Fibroblast of lung (primary cell): Measurements from ENCODE around the gene LRRC26. TPM values are rescaled to one million over a fixed set of nuclear protein-coding genes. Genes with fewer than 3 reads are reported as not detected.
A peak's percentile ranks its signal among the peaks of the same experiment; 100 is the strongest.
"Not testable (repeated sequence)": the region's sequence is repeated elsewhere in the genome, so short reads cannot be mapped to it uniquely, and the experiment has no call there.

ENCODE experiments used
- DNase-seq, 2 donors: peaks; one replicate each; pipeline versions ENCODE4 v3.0.0 to v3.0.0-alpha.2; 2010; ENCODE audit warnings: low read depth in 2 of 2
- H2AFZ ChIP-seq: 2 replicates; pipeline ENCODE4 v1.5.1; 2012; ENCODE audit warnings: low read length, control low read depth, inconsistent platforms
- H3K27ac ChIP-seq: 2 replicates; pipeline ENCODE4 v1.5.1; 2011; ENCODE audit warnings: low read length, control low read depth; ENCODE audit not compliant: insufficient read depth
- H3K27me3 ChIP-seq: 2 replicates; pipeline ENCODE4 v1.5.1; 2011; ENCODE audit warnings: mild to moderate bottlenecking, low read length; ENCODE audit not compliant: control insufficient read depth, insufficient read depth
- H3K36me3 ChIP-seq: 2 replicates; pipeline ENCODE4 v1.5.1; 2011; ENCODE audit warnings: low read length; ENCODE audit not compliant: control insufficient read depth, insufficient read depth
- H3K4me1 ChIP-seq: 2 replicates; pipeline ENCODE4 v1.5.1; 2011; ENCODE audit warnings: low read length; ENCODE audit not compliant: control insufficient read depth, insufficient read depth; ENCODE audit errors: extremely low read depth
- H3K4me2 ChIP-seq: 2 replicates; pipeline ENCODE4 v1.5.1; 2011; ENCODE audit warnings: low read length, control low read depth; ENCODE audit not compliant: insufficient read depth; ENCODE audit errors: extremely low read depth
- H3K4me3 ChIP-seq, 4 experiments: fragments of 200-600 bp in 1 of 4; sonication (generic) in 1 of 4; replicated peaks in 1 of 4; 2 replicates each; pipeline ENCODE4 v1.5.1; 2011 to 2016; ENCODE audit warnings: low read length in 4 of 4, low read depth in 3 of 4, mild to moderate bottlenecking in 3 of 4, control low read depth in 2 of 4, inconsistent platforms in 1 of 4, mixed read lengths in 1 of 4; ENCODE audit not compliant: insufficient read depth in 1 of 4; ENCODE audit errors: control extremely low read depth in 1 of 4
- H3K79me2 ChIP-seq: 2 replicates; pipeline ENCODE4 v1.5.1; 2012; ENCODE audit warnings: mild to moderate bottlenecking, low read length, inconsistent platforms; ENCODE audit not compliant: control insufficient read depth, insufficient read depth
- H3K9ac ChIP-seq: 2 replicates; pipeline ENCODE4 v1.5.1; 2011; ENCODE audit warnings: mild to moderate bottlenecking, low read length, control low read depth; ENCODE audit not compliant: insufficient read depth
- H3K9me3 ChIP-seq: 2 replicates; pipeline ENCODE4 v1.5.1; 2012; ENCODE audit warnings: low read depth, low read length; ENCODE audit not compliant: control insufficient read depth, insufficient read depth
- H4K20me1 ChIP-seq: 2 replicates; pipeline ENCODE4 v1.5.1; 2011; ENCODE audit warnings: low read length; ENCODE audit not compliant: control insufficient read depth, insufficient read depth; ENCODE audit errors: extremely low read depth
- EZH2 ChIP-seq: IDR thresholded peaks from 2 replicates; pipeline ENCODE4 v1.5.1; 2012; ENCODE audit warnings: low read length, control low read depth, mild to moderate bottlenecking; ENCODE audit errors: missing control alignments
- polyA plus RNA-seq, 2 donors: library from polyadenylated mRNA; depleted of rRNA in 1 of 2; stranded (reverse) in 1 of 2; unstranded in 1 of 2; fragments of >200 nt; gene quantifications; 2 replicates each; pipeline ENCODE4 v1.2.1, GENCODE V29; 2011 to 2012; ENCODE audit warnings: missing spikeins in 1 of 2
- total RNA-seq: library from RNA; depleted of rRNA; stranded (reverse); fragments of >200 nt; gene quantifications from 2 replicates; pipeline ENCODE4 v1.2.1, GENCODE V29; 2014
- TF ChIP-seq, protein P1 (sequence below), 2 donors: IDR thresholded peaks in 1 of 2; conservative IDR thresholded peaks in 1 of 2; 1 replicate in 1 of 2; 2 replicates in 1 of 2; pipeline ENCODE4 v1.5.1; 2011 to 2012; ENCODE audit warnings: low read length in 2 of 2, control low read depth in 1 of 2, inconsistent platforms in 1 of 2, low read depth in 1 of 2, mild to moderate bottlenecking in 1 of 2

LRRC26 gene
- total and polyA plus RNA-seq, 2 donors (not counting 1 experiment from before 2014, with no cell fraction given), result not detected

DNA sequence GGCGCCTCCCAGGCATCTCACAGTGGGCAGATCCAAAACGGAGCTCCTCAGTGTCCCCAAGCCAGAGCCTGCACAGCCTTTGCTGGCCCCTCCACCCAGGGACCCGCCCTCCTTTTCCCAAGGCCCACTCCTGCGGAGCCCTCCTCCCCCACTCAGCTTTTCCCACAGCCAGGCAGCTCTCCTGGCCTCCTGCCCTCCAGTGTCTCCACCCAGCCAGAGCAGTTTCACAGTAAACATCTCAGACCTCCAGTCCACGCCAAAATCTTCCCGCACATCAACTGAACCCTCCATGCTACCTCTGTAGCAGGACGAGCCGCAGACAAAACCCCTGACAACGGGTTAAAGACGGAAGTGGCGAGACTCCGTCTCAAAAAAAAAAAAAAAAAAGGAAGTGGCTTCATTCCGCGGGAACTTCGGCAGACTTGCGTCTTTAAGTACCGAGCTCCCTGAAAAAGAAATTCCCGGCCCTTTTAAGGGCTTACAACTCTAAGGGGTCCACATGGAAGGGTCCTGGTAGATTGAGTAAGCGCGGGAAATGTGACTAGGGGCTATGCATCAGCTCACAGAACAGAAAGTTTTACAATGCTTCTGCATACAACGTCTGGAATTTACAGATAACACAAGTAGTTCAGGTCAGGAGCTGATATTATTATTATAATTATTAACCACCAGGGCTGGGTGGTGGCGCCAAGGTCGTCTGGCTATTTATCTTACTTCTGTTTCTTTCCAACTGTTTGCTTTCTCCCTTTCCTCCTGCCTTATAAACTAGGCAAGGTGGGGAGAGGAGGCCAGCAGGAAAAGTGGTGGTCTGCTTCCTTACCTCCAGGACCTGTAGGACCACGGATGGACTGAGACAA, 42.3 kb downstream of the LRRC26 start:
- H3K4me1 ChIP-seq, result peaks cover 3% of the 10 kb centered on the region
- no peak overlapping the region for H2AFZ ChIP-seq
- peak overlapping the region; percentile 96 for H3K4me2 ChIP-seq
- no peaks in the 10 kb centered on the region for H4K20me1 ChIP-seq
- TF ChIP-seq, protein P1, sequence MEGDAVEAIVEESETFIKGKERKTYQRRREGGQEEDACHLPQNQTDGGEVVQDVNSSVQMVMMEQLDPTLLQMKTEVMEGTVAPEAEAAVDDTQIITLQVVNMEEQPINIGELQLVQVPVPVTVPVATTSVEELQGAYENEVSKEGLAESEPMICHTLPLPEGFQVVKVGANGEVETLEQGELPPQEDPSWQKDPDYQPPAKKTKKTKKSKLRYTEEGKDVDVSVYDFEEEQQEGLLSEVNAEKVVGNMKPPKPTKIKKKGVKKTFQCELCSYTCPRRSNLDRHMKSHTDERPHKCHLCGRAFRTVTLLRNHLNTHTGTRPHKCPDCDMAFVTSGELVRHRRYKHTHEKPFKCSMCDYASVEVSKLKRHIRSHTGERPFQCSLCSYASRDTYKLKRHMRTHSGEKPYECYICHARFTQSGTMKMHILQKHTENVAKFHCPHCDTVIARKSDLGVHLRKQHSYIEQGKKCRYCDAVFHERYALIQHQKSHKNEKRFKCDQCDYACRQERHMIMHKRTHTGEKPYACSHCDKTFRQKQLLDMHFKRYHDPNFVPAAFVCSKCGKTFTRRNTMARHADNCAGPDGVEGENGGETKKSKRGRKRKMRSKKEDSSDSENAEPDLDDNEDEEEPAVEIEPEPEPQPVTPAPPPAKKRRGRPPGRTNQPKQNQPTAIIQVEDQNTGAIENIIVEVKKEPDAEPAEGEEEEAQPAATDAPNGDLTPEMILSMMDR (conservative IDR thresholded peaks at IDR 0.05 in 1 of 2, IDR thresholded peaks at IDR 0.05 in 1 of 2; ENCODE audit: low read depth in 1 of 2, low read length in 2 of 2), result no peak
- H3K36me3 ChIP-seq, result no peaks in the 10 kb centered on the region
- H3K4me3 ChIP-seq, result peak overlapping the region in 2 of 4 experiments; percentile 21 to 48
- H3K27me3 ChIP-seq, result no peaks in the 10 kb centered on the region
- peaks cover 17% of the 10 kb centered on the region for H3K79me2 ChIP-seq
- no peaks in the 10 kb centered on the region for H3K9me3 ChIP-seq
- H3K9ac ChIP-seq, result no peak overlapping the region
- DNase-seq, result no peak
- no peak overlapping the region for H3K27ac ChIP-seq

DNA sequence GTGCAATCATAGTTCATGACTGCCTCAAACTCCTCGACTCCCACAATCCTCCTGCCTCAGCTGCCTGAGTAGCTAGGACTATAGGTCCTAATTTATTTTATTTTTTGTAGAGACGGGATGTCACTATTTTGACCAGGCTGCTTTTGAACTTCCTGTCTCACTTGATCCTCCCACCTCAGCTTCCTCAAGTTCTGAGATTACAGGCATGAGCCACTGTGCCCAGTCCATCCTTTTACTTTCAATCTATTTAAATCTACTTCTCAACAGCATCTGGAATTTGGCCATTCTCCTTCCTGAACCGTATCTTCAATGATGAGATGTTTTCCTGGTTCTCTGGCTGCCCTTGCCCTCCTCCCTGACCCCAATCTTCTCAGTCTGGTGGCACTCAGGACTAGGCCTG, 43.1 kb downstream of the LRRC26 start:
- Histone ChIP-seq H4K20me1 (no peaks in the 10 kb centered on the region), H3K4me2 (peak overlapping the region; percentile 96), H3K9me3 (no peaks in the 10 kb centered on the region), H3K79me2 (peaks cover 17% of the 10 kb centered on the region), H3K4me3 (peak overlapping the region in 1 of 4 experiments; percentile 48), H2AFZ (no peak overlapping the region), H3K9ac (no peak overlapping the region), H3K4me1 (peaks cover 3% of the 10 kb centered on the region), H3K36me3 (no peaks in the 10 kb centered on the region), H3K27ac (no peak overlapping the region), H3K27me3 (no peaks in the 10 kb centered on the region)
- TF ChIP-seq, protein P1 (conservative IDR thresholded peaks at IDR 0.05 in 1 of 2, IDR thresholded peaks at IDR 0.05 in 1 of 2; ENCODE audit: low read depth in 1 of 2, low read length in 2 of 2), result no peak
- no peak for TF ChIP-seq EZH2
- no peak for DNase-seq

DNA sequence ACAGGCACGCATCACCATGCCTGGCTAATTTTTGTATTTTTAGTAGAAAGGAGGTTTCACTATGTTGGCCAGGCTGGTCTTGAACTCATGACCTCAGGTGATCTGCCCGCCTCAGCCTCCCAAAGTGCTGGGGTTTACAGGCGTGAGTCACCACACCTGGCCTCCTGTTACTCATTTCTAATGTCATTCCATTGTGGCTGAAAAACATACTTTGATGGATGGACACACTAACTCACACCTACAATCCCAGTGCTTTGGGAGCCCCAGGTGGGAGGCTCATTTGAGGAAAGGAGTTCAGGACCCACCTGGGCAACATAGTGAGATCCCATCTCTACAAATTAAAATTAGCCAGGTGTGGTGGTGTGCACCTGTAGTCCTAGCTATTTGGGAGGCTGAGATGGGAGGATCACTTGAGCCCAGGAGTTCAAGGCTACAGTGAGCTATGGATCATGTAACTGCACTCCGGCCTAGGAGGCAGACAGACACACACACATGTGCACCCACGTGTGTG, 45.8 kb downstream of the LRRC26 start:
- not testable (repeated sequence) for DNase-seq, H3K4me2 ChIP-seq, H3K9me3 ChIP-seq, H2AFZ ChIP-seq, H3K4me1 ChIP-seq, H4K20me1 ChIP-seq, H3K4me3 ChIP-seq, H3K27me3 ChIP-seq, H3K27ac ChIP-seq, H3K9ac ChIP-seq, H3K36me3 ChIP-seq
- peaks cover 13% of the 10 kb centered on the region for H3K79me2 ChIP-seq
